B cell (primary cell): ENCODE measurements around the gene ARMC9. TPM values are rescaled to one million over a fixed set of nuclear protein-coding genes. Genes with fewer than 3 reads are reported as not detected.

ENCODE experiments used
- ATAC-seq: fragments of 200-7000 bp; cut with Tn5 transposase; one replicate; pipeline ENCODE4 v1.10.0; 2021; ENCODE audit warnings: low read depth, mild to moderate bottlenecking, moderate number of reproducible peaks, moderate library complexity
- CTCF ChIA-PET: fragments of 350-600 bp; sonication (Branson Sonifier 250); formaldehyde crosslinking; loops from one replicate; lab custom pipeline; 2021; ENCODE audit warnings: antibody characterized with exemption, inconsistent platforms; lab: Charles Lee
- POLR2A ChIA-PET: fragments of 350-600 bp; sonication (Branson Sonifier 250); formaldehyde crosslinking; loops from one replicate; lab custom pipeline; 2021; ENCODE audit warnings: antibody characterized with exemption; lab: Charles Lee
- DNase-seq: peaks from one replicate; pipeline ENCODE4 v3.0.0; 2013
- H2AFZ ChIP-seq: 2 replicates; pipeline ENCODE4 v1.6.1; 2012; ENCODE audit warnings: mild to moderate bottlenecking, low read depth, low read length; ENCODE audit not compliant: insufficient read depth, poor library complexity, severe bottlenecking
- H3K27ac ChIP-seq, 2 donors: 1 replicate in 1 of 2; 2 replicates in 1 of 2; pipeline ENCODE4 v1.5.1; 2012 to 2013; ENCODE audit warnings: low read length in 2 of 2, mild to moderate bottlenecking in 2 of 2, moderate library complexity in 1 of 2
- H3K27me3 ChIP-seq, 4 experiments: fragments of 200-600 bp in 1 of 4; sonication (generic) in 1 of 4; replicated peaks in 1 of 4; 1 replicate in 2 of 4; 2 replicates in 2 of 4; pipeline versions ENCODE4 v1.6.1 to v1.7.0; 2013 to 2016; ENCODE audit warnings: low read length in 3 of 4, mild to moderate bottlenecking in 2 of 4, mixed read lengths in 1 of 4, moderate library complexity in 1 of 4; ENCODE audit not compliant: insufficient read depth in 4 of 4, control insufficient read depth in 3 of 4; ENCODE audit errors: control extremely low read depth in 1 of 4
- H3K36me3 ChIP-seq, 2 experiments: replicated peaks in 1 of 2; 1 replicate in 1 of 2; 2 replicates in 1 of 2; pipeline versions ENCODE4 v1.6.1 to v1.7.1; 2013; ENCODE audit warnings: low read length in 1 of 2; ENCODE audit not compliant: insufficient read depth in 2 of 2, control insufficient read depth in 1 of 2; ENCODE audit errors: control extremely low read depth in 1 of 2, extremely low read depth in 1 of 2
- H3K4me1 ChIP-seq, 2 donors: fragments of 200-600 bp in 1 of 2; sonication (generic) in 1 of 2; 1 replicate in 1 of 2; 2 replicates in 1 of 2; pipeline versions ENCODE4 v1.5.1 to v1.6.1; 2013 to 2017; ENCODE audit warnings: low read length in 2 of 2; ENCODE audit not compliant: control insufficient read depth in 2 of 2, insufficient read depth in 2 of 2
- H3K4me2 ChIP-seq: replicated peaks from 2 replicates; pipeline ENCODE3; 2012; ENCODE audit warnings: mild to moderate bottlenecking, low read depth, low read length; ENCODE audit not compliant: poor library complexity, severe bottlenecking
- H3K4me3 ChIP-seq, 5 experiments: fragments of 200-600 bp in 1 of 5; sonication (generic) in 1 of 5; 1 replicate in 3 of 5; 2 replicates in 2 of 5; pipeline versions ENCODE4 v1.5.1 to v1.7.0; 2011 to 2016; ENCODE audit warnings: low read length in 4 of 5, mild to moderate bottlenecking in 4 of 5, low read depth in 2 of 5, control low read depth in 1 of 5, moderate library complexity in 1 of 5; ENCODE audit not compliant: insufficient read depth in 1 of 5; ENCODE audit errors: control extremely low read depth in 1 of 5, extremely low read depth in 1 of 5
- H3K79me2 ChIP-seq: fragments of 200-600 bp; sonication (generic); one replicate; pipeline ENCODE4 v1.6.0; 2016; ENCODE audit warnings: low read length; ENCODE audit not compliant: control insufficient read depth, insufficient read depth
- H3K9ac ChIP-seq: fragments of 200-600 bp; sonication (generic); 2 replicates; pipeline ENCODE4 v1.6.1; 2017; ENCODE audit warnings: mild to moderate bottlenecking, low read length, moderate library complexity
- H3K9me3 ChIP-seq, 3 donors: one replicate each; pipeline versions ENCODE4 v1.6.1 to v1.7.1; 2013; ENCODE audit warnings: low read length in 2 of 3; ENCODE audit not compliant: control insufficient read depth in 2 of 3, insufficient read depth in 1 of 3; ENCODE audit errors: control extremely low read depth in 1 of 3
- H4K20me1 ChIP-seq: 2 replicates; pipeline ENCODE4 v1.6.0; 2012; ENCODE audit warnings: mild to moderate bottlenecking, low read length; ENCODE audit not compliant: insufficient read depth, control insufficient read depth, poor library complexity, severe bottlenecking
- H3K27ac Mint-ChIP-seq: one replicate; pipeline ENCODE4 v1.8.0; 2021; ENCODE audit warnings: mixed read lengths
- H3K27me3 Mint-ChIP-seq: one replicate; pipeline ENCODE4 v1.8.0; 2021; ENCODE audit warnings: mixed read lengths
- H3K4me1 Mint-ChIP-seq: one replicate; pipeline ENCODE4 v1.8.0; 2021; ENCODE audit warnings: mixed read lengths
- H3K4me3 Mint-ChIP-seq: one replicate; pipeline ENCODE4 v1.8.0; 2021; ENCODE audit warnings: mixed read lengths
- H3K9me3 Mint-ChIP-seq: one replicate; pipeline ENCODE4 v1.8.0; 2022; ENCODE audit warnings: mixed read lengths; ENCODE audit not compliant: insufficient read depth
- EZH2 ChIP-seq: IDR thresholded peaks from 2 replicates; pipeline ENCODE4 v1.6.1; 2012; ENCODE audit warnings: borderline replicate concordance, low read depth, mild to moderate bottlenecking, moderate library complexity, low read length; ENCODE audit not compliant: insufficient read depth, poor library complexity, severe bottlenecking
- WGBS: methylation state at CpG from one replicate; pipeline ENCODE4 v1.1.5; 2013; ENCODE audit warnings: missing lambda C conversion rate; ENCODE audit not compliant: insufficient coverage; 5-methylcytosine and 5-hydroxymethylcytosine counted together
- intact Hi-C: fragments of 100-400 bp; cut with micrococcal nuclease; formaldehyde crosslinking; loops from one replicate; pipeline ENCODE4 v1.10.0; 2022
- polyA plus RNA-seq: library from polyadenylated mRNA; depleted of rRNA; stranded (reverse); fragments of >200 nt; gene quantifications from 2 replicates; pipeline ENCODE4 v1.2.3, GENCODE V29; 2012
- total RNA-seq, 2 donors: library from RNA; stranded (reverse); fragments of 120-200 nt in 1 of 2; gene quantifications; 1 replicate in 1 of 2; 2 replicates in 1 of 2; pipeline versions ENCODE4 v1.2.3 to v1.2.4, GENCODE V29; 2013 to 2022
- TF ChIP-seq, protein P1 (sequence below): fragments of 200-600 bp; IDR thresholded peaks from one replicate; pipeline ENCODE4 v1.8.0; 2022; ENCODE audit warnings: antibody characterized with exemption, mild to moderate bottlenecking

ARMC9 gene
- total and polyA plus RNA-seq, 2 donors (not counting 1 experiment from before 2014, with no cell fraction given), result 0.40 to 5.4 TPM

DNA sequence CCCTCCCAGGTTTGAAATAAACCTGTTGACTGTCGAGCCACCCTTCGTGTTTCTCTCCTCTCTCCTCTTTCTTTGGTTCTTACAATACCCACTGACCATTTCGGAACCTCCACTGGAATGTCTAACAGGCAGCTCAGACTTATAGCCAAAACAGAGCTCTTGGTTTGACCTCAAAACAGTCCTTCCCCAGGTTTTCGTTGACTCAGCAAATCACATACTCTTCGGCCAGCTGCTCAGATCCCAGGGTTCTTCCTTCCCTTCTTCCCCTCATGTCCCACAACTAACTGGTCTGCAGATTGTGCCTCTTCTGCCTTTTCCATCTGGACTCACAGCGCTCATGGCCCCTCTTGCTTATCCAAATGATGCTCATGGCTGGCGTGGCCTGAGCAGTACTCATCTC lies 4.7 kb downstream of the ARMC9 start:
- POLR2A ChIA-PET, result interaction anchor here (0.6 kb wide), 1 partner anchor 34 kb away, joined by 3 read pairs; no protein-coding TSS in a partner anchor
- Histone ChIP-seq H3K27me3 (peaks cover 0 to 2% (median 0%) of the 10 kb centered on the region in 4 experiments), H3K9ac (no peak overlapping the region), H3K4me1 (peaks cover 4 to 6% of the 10 kb centered on the region in 2 donors), H3K4me2 (no peak overlapping the region), H3K27ac (no peak overlapping the region), H3K79me2 (no peaks in the 10 kb centered on the region), H4K20me1 (no peaks in the 10 kb centered on the region), H2AFZ (no peak overlapping the region), H3K9me3 (no peaks in the 10 kb centered on the region), H3K4me3 (no peak overlapping the region), H3K36me3 (no peaks in the 10 kb centered on the region)
- TF ChIP-seq, protein P1, sequence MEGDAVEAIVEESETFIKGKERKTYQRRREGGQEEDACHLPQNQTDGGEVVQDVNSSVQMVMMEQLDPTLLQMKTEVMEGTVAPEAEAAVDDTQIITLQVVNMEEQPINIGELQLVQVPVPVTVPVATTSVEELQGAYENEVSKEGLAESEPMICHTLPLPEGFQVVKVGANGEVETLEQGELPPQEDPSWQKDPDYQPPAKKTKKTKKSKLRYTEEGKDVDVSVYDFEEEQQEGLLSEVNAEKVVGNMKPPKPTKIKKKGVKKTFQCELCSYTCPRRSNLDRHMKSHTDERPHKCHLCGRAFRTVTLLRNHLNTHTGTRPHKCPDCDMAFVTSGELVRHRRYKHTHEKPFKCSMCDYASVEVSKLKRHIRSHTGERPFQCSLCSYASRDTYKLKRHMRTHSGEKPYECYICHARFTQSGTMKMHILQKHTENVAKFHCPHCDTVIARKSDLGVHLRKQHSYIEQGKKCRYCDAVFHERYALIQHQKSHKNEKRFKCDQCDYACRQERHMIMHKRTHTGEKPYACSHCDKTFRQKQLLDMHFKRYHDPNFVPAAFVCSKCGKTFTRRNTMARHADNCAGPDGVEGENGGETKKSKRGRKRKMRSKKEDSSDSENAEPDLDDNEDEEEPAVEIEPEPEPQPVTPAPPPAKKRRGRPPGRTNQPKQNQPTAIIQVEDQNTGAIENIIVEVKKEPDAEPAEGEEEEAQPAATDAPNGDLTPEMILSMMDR, result no peak
- TF ChIP-seq EZH2, result no peak
- CTCF ChIA-PET, result interaction anchor here (0.9 kb wide), 1 partner anchor 249 kb away, joined by 3 read pairs; no protein-coding TSS in a partner anchor
- H3K4me3 Mint-ChIP-seq, result no peak overlapping the region
- H3K4me1 Mint-ChIP-seq, result peaks cover 9% of the 10 kb centered on the region
- no peak for DNase-seq
- H3K27ac Mint-ChIP-seq, result no peak overlapping the region
- peaks cover 4% of the 10 kb centered on the region for H3K27me3 Mint-ChIP-seq
- WGBS, result 96% methylated on average over 7 of the region's 7 CpGs
- intact Hi-C loops, result no loop called here
- ATAC-seq, result no peak
- no peaks in the 10 kb centered on the region for H3K9me3 Mint-ChIP-seq

DNA sequence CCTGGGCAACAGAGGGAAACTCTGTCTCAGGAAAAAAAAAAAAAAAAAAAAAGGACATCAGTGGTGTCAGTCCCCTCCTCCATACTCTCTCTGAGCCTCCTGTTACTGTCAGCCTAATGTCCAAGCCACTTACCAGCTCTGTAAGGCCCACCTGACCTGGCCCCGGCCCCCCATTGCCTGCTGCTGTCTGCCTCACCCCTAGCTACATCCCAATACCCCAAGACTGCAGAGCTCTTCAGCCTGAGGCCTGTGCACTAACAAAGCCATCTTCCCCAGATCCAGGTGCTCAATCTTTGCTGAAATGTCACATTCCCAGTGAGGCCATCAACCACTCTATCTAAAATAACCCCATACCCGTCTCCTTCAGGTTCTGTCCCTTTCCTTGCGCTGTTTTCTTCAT lies 5.7 kb downstream of the ARMC9 start:
- H3K4me3 ChIP-seq, result no peak overlapping the region
- H3K9me3 Mint-ChIP-seq, result no peaks in the 10 kb centered on the region
- H3K27me3 Mint-ChIP-seq, result peaks cover 4% of the 10 kb centered on the region
- H3K4me3 Mint-ChIP-seq, result no peak overlapping the region
- CTCF ChIA-PET, result no interaction called here
- H3K27ac ChIP-seq, result no peak overlapping the region
- no peaks in the 10 kb centered on the region for H3K36me3 ChIP-seq
- no peak overlapping the region for H3K4me2 ChIP-seq
- no peak overlapping the region for H2AFZ ChIP-seq
- ATAC-seq (no peak), DNase-seq (no peak)
- no peaks in the 10 kb centered on the region for H3K9me3 ChIP-seq
- WGBS, result 97% methylated on average over 3 of the region's 3 CpGs
- H4K20me1 ChIP-seq, result no peaks in the 10 kb centered on the region
- peaks cover 2% of the 10 kb centered on the region for H3K4me1 Mint-ChIP-seq
- H3K27ac Mint-ChIP-seq, result no peak overlapping the region
- no peaks in the 10 kb centered on the region for H3K79me2 ChIP-seq
- POLR2A ChIA-PET, result no interaction called here
- H3K27me3 ChIP-seq, result no peaks in the 10 kb centered on the region
- intact Hi-C loops, result no loop called here
- H3K9ac ChIP-seq, result no peak overlapping the region
- TF ChIP-seq, protein P1, result no peak
- TF ChIP-seq EZH2, result no peak
- peaks cover under 1% of the 10 kb centered on the region in 2 donors for H3K4me1 ChIP-seq
